Prostate gland (tissue), 2 donors: ENCODE data around the gene ZNRF4.

Source experiments
- CTCF ChIP-seq, 4 experiments: fragments of 200-600 bp in 2 of 4; fragments of 450-650 bp in 2 of 4; sonication (generic) in 2 of 4; IDR thresholded peaks; 1 replicate in 3 of 4; 2 replicates in 1 of 4; pipeline ENCODE4 v1.5.1; 2016 to 2019; ENCODE audit warnings: antibody characterized with exemption in 4 of 4, mild to moderate bottlenecking in 2 of 4, moderate library complexity in 2 of 4
- POLR2A ChIP-seq: fragments of 450-650 bp; IDR thresholded peaks from one replicate; pipeline ENCODE4 v1.6.1; 2016; ENCODE audit warnings: antibody characterized with exemption, mild to moderate bottlenecking
- POLR2AphosphoS5 ChIP-seq: sonication (generic); formaldehyde crosslinking; IDR thresholded peaks from one replicate; pipeline ENCODE4 v1.6.1; 2017; ENCODE audit warnings: antibody characterized with exemption

GRCh38 chr19:5491565-5491964 is 36.3 kb downstream of the ZNRF4 start:
- TF ChIP-seq CTCF (IDR thresholded peaks at IDR 0.05) (no peak), POLR2A (no peak), POLR2AphosphoS5 (no peak)
